Activated CD8-positive, alpha-beta memory T cell treated with anti-CD3 and anti-CD28 coated beads for 36 hours (primary cell): ENCODE data around the gene TEKT3. TPM values are rescaled to one million over a fixed set of nuclear protein-coding genes. Genes with fewer than 3 reads are reported as not detected.

Source experiments
- CTCF ChIA-PET: fragments of 350-600 bp; sonication (Branson Sonifier 250); formaldehyde crosslinking; loops from one replicate; lab custom pipeline; 2021; ENCODE audit warnings: antibody characterized with exemption; lab: Charles Lee
- POLR2A ChIA-PET: fragments of 350-600 bp; sonication (Branson Sonifier 250); formaldehyde crosslinking; loops from one replicate; lab custom pipeline; 2021; ENCODE audit warnings: antibody characterized with exemption; lab: Charles Lee
- total RNA-seq, 2 experiments: library from RNA; stranded (reverse); gene quantifications; one replicate each; pipeline ENCODE4 v1.2.3, GENCODE V29; 2021

TEKT3 gene
- total RNA-seq, 2 experiments from 2014 or later = not detected

DNA sequence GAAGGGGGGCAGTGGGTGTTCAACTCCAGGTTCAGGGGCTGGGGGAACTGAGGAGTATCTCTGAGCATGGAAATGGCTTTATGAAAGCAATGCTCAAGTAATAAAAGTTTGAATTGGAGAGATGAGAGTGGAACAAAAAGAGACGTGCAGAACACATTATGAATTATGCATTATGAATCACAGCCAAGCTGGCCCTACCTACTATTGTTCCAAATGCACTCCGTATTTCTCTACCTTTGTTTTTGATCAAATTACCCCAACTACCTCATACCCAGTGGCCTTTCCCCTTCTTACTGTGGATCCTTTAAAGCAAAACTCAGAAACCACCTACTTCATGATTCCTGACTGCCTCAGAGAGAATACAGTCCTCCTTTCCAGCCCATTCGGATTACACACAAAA lies 38.1 kb downstream of the TEKT3 start:
- POLR2A ChIA-PET = no interaction called here
- CTCF ChIA-PET = no interaction called here

GRCh38 chr17:15301845-15302244 lies 39.6 kb downstream of the TEKT3 start:
- ChIA-PET CTCF (no interaction called here), POLR2A (no interaction called here)

DNA sequence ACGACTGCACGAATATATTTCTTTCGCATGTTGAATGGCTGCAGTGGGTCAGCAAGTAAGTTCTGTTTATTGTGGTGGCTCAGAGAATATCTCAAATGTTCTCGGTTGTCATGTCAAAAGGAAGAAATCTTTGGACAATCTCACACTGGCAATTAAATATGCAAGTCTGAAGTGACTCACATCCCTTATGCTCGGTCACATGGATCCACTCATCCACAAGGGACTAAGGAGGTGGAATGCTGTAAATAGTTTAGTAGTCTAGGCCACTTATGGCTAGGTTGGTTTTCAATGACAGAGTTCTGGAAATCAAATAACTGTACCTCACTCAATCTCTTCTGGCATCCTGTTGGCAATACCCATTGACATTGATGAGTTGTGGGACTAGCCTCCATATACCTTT lies 43.2 kb downstream of the TEKT3 start:
- POLR2A ChIA-PET = no interaction called here
- CTCF ChIA-PET = interaction anchor here (0.7 kb wide), 1 partner anchor 85 kb away, joined by 3 read pairs; no protein-coding TSS in a partner anchor

DNA sequence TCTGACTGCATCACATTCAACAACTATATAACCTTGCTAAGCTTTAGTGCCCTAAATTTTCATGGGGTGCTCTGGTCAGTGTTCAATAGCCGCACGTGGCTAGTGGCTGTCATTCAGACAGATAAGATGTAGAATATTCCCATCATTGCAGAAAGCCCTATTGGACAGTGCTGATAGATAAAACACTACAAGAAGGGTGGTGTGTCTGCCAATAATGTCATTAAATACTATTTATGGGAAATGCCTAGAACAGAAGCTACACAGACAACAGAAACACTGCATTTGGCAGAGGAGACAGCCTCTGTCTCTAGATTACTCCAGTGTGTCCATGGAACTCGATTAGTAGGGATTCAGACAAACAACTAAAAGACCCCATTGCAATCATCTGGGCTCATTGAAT lies 47.8 kb downstream of the TEKT3 start:
- POLR2A ChIA-PET = no interaction called here
- CTCF ChIA-PET = no interaction called here

GRCh38 chr17:15291674-15292361 lies 49.6 kb downstream of the TEKT3 start:
- ChIA-PET POLR2A (no interaction called here), CTCF (no interaction called here)

DNA sequence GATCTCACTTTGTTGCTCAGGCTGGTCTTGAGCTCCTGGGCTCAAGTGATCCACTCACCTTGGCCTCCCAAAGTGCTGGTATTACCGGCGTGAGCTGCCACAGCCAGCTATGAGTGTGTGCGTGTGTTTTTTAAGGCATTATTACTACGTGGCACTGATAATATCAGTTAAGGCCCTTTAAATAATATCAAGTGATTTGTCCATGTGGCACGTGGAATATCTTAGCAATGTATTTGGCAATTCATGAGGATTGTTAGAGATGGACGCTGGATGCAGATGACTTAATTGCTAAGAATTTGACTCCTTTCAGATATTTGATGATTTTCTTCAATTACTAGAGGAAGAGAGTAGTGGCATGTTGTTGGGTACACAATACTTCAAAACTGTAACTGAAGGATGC lies 50.8 kb downstream of the TEKT3 start:
- ChIA-PET POLR2A (no interaction called here), CTCF (no interaction called here)

- ChIA-PET POLR2A (no interaction called here), CTCF (no interaction called here)
Observed at GRCh38 chr17:15289285-15290183, 51.9 kb downstream of the TEKT3 start.

GRCh38 chr17:15288859-15289258 lies 52.5 kb downstream of the TEKT3 start:
- CTCF ChIA-PET = no interaction called here
- POLR2A ChIA-PET = no interaction called here

- ChIA-PET POLR2A (no interaction called here), CTCF (no interaction called here)
Observed at GRCh38 chr17:15287538-15288267, 53.7 kb downstream of the TEKT3 start.

DNA sequence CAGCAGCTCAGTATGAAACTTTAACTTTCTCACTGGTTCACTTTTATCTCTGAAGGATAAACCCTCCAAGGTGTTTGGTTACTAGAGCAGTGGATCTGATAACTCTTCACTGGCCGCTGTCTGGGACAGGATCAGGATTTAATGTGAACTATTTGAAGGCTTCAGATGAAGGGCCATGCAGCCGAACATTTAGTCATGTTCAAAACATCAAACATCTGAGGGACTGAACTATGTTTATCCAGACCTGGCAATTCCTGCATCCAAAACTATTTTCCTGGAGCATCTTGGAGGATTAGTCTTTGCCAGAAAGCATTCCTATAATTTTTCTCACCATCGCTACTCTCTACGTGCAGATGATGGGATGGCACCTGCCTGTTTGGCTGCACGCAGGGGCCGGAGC lies 55.9 kb downstream of the TEKT3 start:
- CTCF ChIA-PET = no interaction called here
- POLR2A ChIA-PET = no interaction called here

- POLR2A ChIA-PET = no interaction called here
- CTCF ChIA-PET = no interaction called here
Observed at GRCh38 chr17:15284537-15284936, 56.9 kb downstream of the TEKT3 start.

DNA sequence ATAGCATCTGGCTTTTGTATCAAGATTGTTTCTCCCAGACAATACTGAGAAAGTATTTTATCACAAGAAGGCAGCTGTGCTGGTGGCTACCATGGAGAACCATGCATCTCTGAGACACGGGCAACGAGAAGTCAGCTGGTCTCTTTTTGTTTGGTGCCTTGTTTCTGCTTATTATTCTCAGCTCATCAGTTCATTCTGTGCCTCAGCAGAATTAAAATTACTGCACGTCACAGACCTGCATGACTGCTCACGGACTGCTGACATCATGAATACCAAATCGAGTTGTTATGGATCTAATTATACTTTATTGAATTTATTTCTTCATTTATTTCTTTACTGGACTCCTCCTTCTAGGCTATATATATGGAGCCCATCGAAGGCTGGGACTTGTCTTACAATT lies 57.3 kb downstream of the TEKT3 start:
- POLR2A ChIA-PET = no interaction called here
- CTCF ChIA-PET = no interaction called here

DNA sequence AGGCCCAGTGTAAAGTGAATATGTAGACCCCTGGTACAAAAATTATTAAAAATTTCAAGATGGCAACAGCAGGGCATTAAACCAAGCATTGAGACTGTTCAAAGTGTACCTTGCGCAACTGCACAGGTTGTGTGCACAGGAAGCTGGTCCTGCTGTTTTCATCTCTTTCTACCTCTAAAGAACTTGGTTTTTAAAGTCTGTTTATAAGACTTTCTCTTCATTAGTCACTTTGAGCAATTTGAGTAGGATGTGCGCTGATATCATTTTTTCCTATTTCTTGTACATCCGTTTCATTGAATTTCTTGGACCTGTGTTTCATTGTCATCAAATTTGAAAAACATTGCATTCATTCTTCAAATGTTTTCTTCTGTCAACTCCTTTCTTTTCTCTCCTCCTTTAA lies 59.5 kb downstream of the TEKT3 start:
- ChIA-PET POLR2A (no interaction called here), CTCF (no interaction called here)

DNA sequence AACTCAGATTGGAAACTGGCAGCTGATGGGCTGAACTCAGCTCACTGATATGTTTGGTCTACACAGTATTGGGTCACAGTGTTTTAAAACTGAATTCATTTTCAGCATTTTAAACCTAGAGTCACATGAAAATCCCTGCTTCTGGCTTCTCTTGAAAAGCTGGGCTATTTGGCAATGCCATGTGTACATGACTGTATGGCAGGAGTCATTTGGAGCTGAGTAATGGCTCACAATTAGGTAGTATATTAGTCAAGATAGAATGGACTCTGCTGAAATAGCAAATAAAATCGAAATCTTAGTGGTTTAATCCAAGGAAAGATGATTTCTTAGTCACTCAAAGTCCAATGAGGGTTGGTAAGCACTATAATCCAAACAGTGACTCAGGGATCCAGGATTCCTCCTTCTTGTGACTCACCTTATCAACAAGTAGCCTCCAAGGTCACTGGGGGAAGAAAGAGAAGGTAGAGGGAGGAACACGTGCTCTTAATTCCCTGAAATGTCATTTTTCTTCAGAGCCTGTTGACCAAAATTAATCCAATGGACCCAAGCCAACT lies 62.4 kb downstream of the TEKT3 start:
- CTCF ChIA-PET = no interaction called here
- POLR2A ChIA-PET = no interaction called here

- ChIA-PET CTCF (no interaction called here), POLR2A (no interaction called here)
Observed at GRCh38 chr17:15278380-15278779, 63.0 kb downstream of the TEKT3 start.

- POLR2A ChIA-PET = no interaction called here
- CTCF ChIA-PET = no interaction called here
Observed at GRCh38 chr17:15274017-15274416, 67.4 kb downstream of the TEKT3 start.

- ChIA-PET CTCF (interaction anchor here (1.2 kb wide), 1 partner anchor 15 kb away, joined by 4 read pairs; no protein-coding TSS in a partner anchor), POLR2A (no interaction called here)
Observed at GRCh38 chr17:15273141-15273793, 68.1 kb downstream of the TEKT3 start.

DNA sequence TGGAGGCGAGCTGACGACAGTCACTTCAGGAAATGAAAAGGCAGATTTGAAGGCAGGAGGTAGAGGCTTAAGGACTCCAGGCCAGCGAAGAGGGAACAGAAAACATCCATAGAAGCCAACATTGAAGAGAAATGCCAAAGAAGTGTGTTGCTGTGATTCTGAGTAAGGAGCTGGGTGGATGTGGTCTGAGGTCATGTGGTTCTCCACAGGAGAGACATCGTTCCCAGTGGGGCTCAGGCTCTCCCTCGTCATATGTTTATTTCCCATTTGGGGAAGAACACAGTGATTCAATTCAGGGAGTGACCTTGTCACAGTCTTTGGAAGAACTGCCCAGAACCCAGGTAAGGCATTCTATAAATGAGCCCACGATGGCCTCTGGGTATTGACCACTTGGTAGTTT lies 69.7 kb downstream of the TEKT3 start:
- ChIA-PET POLR2A (no interaction called here), CTCF (no interaction called here)

DNA sequence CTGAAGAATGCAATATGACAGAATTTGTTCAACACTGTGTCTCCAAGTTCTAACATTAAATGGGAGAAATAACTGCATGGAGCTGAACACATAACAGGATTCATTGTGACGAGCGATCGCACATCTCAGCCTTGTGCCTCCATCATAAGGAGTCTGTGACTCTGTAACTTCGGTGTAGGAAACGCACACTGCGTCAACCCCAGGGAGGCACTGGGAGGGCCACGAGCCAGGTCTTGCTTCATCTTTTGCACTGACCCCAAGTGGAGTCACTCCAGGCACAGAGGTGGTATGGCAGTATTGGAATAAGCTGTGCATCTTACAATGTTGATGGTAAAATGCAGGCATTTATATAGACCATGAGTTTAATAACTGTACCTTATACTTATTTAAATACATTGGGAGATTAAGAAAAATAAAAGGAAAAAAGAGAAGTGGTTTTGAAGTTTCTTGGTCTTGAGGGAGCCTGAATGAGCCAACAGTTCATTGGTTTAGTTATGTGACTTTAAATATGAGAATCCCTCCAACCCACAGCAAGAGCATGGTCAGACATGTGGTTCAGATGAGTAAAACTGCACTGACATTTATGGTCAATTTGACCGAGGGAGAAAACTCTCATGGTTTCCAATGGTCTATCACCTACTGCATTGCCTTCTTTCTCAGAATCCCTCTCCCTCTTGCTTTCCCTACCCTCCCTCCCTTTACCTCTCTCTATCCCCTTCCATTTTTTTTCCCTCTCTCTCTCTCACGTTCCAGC lies 70.6 kb downstream of the TEKT3 start:
- POLR2A ChIA-PET = no interaction called here
- CTCF ChIA-PET = no interaction called here
